ENCODE measurements around the gene MAD1L1. TPM values are rescaled to one million over a fixed set of nuclear protein-coding genes. Genes with fewer than 3 reads are reported as not detected.

Gene MAD1L1
- total RNA-seq, 6 experiments from 2014 or later: 15.1 to 37.4 (median 20.5) TPM

GRCh38 chr7:2242541-2243429 lies 10.0 kb upstream of the MAD1L1 start:
- ATAC-seq (peak; percentile 12 to 23 (median 18)), DNase-seq (no peak)
- H3K4me1 ChIP-seq: peaks cover 0 to 17% (median 0%) of the 10 kb centered on the region in 4 donors
- H3K36me3 ChIP-seq: peaks cover 0 to 13% (median 5%) of the 10 kb centered on the region in 4 donors
- intact Hi-C loops (cut with DNase I): loop anchor here in 1 of 2 donors (10.0 kb wide), 1 partner anchor 112 kb away; the partner anchor contains the start of gene EIF3B
- 15% methylated on average over 11 of the region's 21 CpGs for WGBS (ENCODE audit: insufficient coverage, low coverage, low lambda C conversion rate, missing lambda C conversion rate)
- H3K4me3 ChIP-seq: peak overlapping the region; percentile 80 to 99 (median 99)
- no peaks in the 10 kb centered on the region for H3K27me3 ChIP-seq
- TF ChIP-seq CTCF (IDR thresholded peaks at IDR 0.05) (no peak), POLR2A (IDR thresholded peaks at IDR 0.05) (no peak)
- H3K27ac ChIP-seq: no peak overlapping the region
- no peaks in the 10 kb centered on the region for H3K9me3 ChIP-seq

- ATAC-seq (peak; percentile 93 to 96 (median 96)), DNase-seq (peak; percentile 87 to 90 (median 89))
- intact Hi-C loops (cut with DNase I): loop anchor here in 1 of 2 donors (10.0 kb wide), 1 partner anchor 113 kb away; the partner anchor contains the start of gene EIF3B
- peak within 1 kb of the TSS; percentile 80 to 99 (median 99) for H3K4me3 ChIP-seq
- H3K9me3 ChIP-seq: no peaks in the 10 kb centered on the region
- peak within 1 kb of the TSS; percentile 34 to 40 (median 40) for H3K27ac ChIP-seq
- H3K36me3 ChIP-seq: peaks cover 0 to 20% (median 5%) of the 10 kb centered on the region in 4 donors
- H3K4me1 ChIP-seq: peaks cover 0 to 17% (median 0%) of the 10 kb centered on the region in 4 donors
- H3K27me3 ChIP-seq: no peaks in the 10 kb centered on the region
- TF ChIP-seq POLR2A (IDR thresholded peaks at IDR 0.05) (peak; percentile 59), CTCF (IDR thresholded peaks at IDR 0.05) (no peak)
- WGBS (ENCODE audit: insufficient coverage, low coverage, low lambda C conversion rate, missing lambda C conversion rate): under 1% methylated on average over 39 of the region's 81 CpGs
Measured at GRCh38 chr7:2241580-2242540, 9.1 kb upstream of the MAD1L1 start, which contains the start of the genes MRM2 and NUDT1. MRM2 (minus strand) TSS chr7:2242205; CDS start chr7:2242169, 36 bp downstream. NUDT1 (plus strand) TSS chr7:2242226; CDS start chr7:2244575, 2,349 bp downstream.

DNA sequence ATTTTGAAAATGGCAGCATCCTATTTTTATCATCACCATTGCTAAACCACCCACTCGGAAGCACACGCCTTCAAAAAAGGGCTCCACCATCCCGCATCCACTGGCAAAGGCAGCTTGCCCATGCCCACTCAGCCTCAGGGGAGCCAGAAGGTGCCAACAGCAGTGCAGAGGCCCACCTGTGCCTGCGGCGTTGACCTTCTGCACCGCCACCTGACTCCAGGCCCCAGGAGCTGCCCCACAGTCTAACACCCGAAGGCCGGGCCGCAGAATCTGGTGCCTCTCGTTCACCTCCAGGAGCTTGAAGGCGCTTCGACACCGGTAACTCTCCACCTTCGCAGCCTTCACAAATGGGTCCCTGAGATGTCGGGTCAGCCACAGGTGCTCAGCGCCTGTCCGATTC lies 6.5 kb upstream of the MAD1L1 start:
- Histone ChIP-seq H3K27ac (no peak overlapping the region), H3K36me3 (peaks cover 0 to 35% (median 6%) of the 10 kb centered on the region in 4 donors), H3K27me3 (no peaks in the 10 kb centered on the region), H3K4me3 (no peak overlapping the region), H3K9me3 (no peaks in the 10 kb centered on the region), H3K4me1 (peaks cover 0 to 17% (median 0%) of the 10 kb centered on the region in 4 donors)
- intact Hi-C loops (cut with DNase I): no loop called here
- 89% methylated on average over 9 of the region's 17 CpGs for WGBS (ENCODE audit: insufficient coverage, low coverage, low lambda C conversion rate, missing lambda C conversion rate)
- no peak for TF ChIP-seq POLR2A (IDR thresholded peaks at IDR 0.05)
- no peak for TF ChIP-seq CTCF (IDR thresholded peaks at IDR 0.05)
- ATAC-seq: no peak
- no peak for DNase-seq

- WGBS (ENCODE audit: insufficient coverage, low coverage, low lambda C conversion rate, missing lambda C conversion rate): 74% methylated on average over 10 of the region's 12 CpGs
- DNase-seq (peak in 1 of 3 donors; percentile 50), ATAC-seq (peak in 3 of 4 donors; percentile 17 to 33 (median 28))
- Histone ChIP-seq H3K9me3 (no peaks in the 10 kb centered on the region), H3K27ac (peak overlapping the region; percentile 6 to 60 (median 51)), H3K36me3 (peaks cover 0 to 35% (median 6%) of the 10 kb centered on the region in 4 donors), H3K4me3 (no peak overlapping the region), H3K4me1 (peaks cover 0 to 15% (median 0%) of the 10 kb centered on the region in 4 donors), H3K27me3 (no peaks in the 10 kb centered on the region)
- intact Hi-C loops (cut with DNase I): no loop called here
- TF ChIP-seq POLR2A (IDR thresholded peaks at IDR 0.05) (peak; percentile 32), CTCF (IDR thresholded peaks at IDR 0.05) (no peak)
Measured at GRCh38 chr7:2237109-2237602, 4.4 kb upstream of the MAD1L1 start.
